Measurements from ENCODE around the gene AGBL2. TPM values are rescaled to one million over a fixed set of nuclear protein-coding genes. Genes with fewer than 3 reads are reported as not detected.
"Not testable (repeated sequence)": the region's sequence is repeated elsewhere in the genome, so short reads cannot be mapped to it uniquely, and the experiment has no call there.

Gene AGBL2
- polyA plus RNA-seq, 1 donor = 10.6 TPM

GRCh38 chr11:47667555-47667954 lies 47.6 kb downstream of the AGBL2 start:
- Histone ChIP-seq H3K4me3 (ENCODE audit: low read length) (no peak overlapping the region), H3K9me3 (ENCODE audit: control insufficient read depth, low read depth, low read length) (no peaks in the 10 kb centered on the region), H3K4me1 (ENCODE audit: control insufficient read depth, insufficient read depth, low read length) (no peaks in the 10 kb centered on the region), H3K36me3 (ENCODE audit: control insufficient read depth, insufficient read depth, low read length) (no peaks in the 10 kb centered on the region), H3K27me3 (ENCODE audit: control insufficient read depth, insufficient read depth, low read length) (no peaks in the 10 kb centered on the region), H3K27ac (ENCODE audit: low read length) (no peak overlapping the region)
- 90% methylated on average over 1 of the region's 2 CpGs for WGBS (ENCODE audit: insufficient coverage, low lambda C conversion rate)
- DNase-seq = no peak

- H3K4me1 ChIP-seq (ENCODE audit: control insufficient read depth, insufficient read depth, low read length) = no peaks in the 10 kb centered on the region
- H3K27ac ChIP-seq (ENCODE audit: low read length) = no peak overlapping the region
- no peaks in the 10 kb centered on the region for H3K36me3 ChIP-seq (ENCODE audit: control insufficient read depth, insufficient read depth, low read length)
- no peak for DNase-seq
- no CpG with 5 or more reads among the region's 4 CpGs for WGBS (ENCODE audit: insufficient coverage, low lambda C conversion rate)
- no peaks in the 10 kb centered on the region for H3K9me3 ChIP-seq (ENCODE audit: control insufficient read depth, low read depth, low read length)
- H3K4me3 ChIP-seq (ENCODE audit: low read length) = no peak overlapping the region
- no peaks in the 10 kb centered on the region for H3K27me3 ChIP-seq (ENCODE audit: control insufficient read depth, insufficient read depth, low read length)
These were observed 48.0 kb downstream of the AGBL2 start for GRCh38 chr11:47667135-47667534.

- H3K4me1 ChIP-seq (ENCODE audit: control insufficient read depth, insufficient read depth, low read length); H3K4me3 ChIP-seq (ENCODE audit: low read length); H3K36me3 ChIP-seq (ENCODE audit: control insufficient read depth, insufficient read depth, low read length); H3K9me3 ChIP-seq (ENCODE audit: control insufficient read depth, low read depth, low read length); H3K27me3 ChIP-seq (ENCODE audit: control insufficient read depth, insufficient read depth, low read length); H3K27ac ChIP-seq (ENCODE audit: low read length); DNase-seq: not testable (repeated sequence)
- WGBS (ENCODE audit: insufficient coverage, low lambda C conversion rate) = 100% methylated on average over 1 of the region's 4 CpGs
These were observed 50.2 kb downstream of the AGBL2 start for GRCh38 chr11:47664936-47665335.

GRCh38 chr11:47661245-47661644 lies 53.9 kb downstream of the AGBL2 start:
- Histone ChIP-seq H3K9me3 (ENCODE audit: control insufficient read depth, low read depth, low read length) (no peaks in the 10 kb centered on the region), H3K4me3 (ENCODE audit: low read length) (no peak overlapping the region), H3K27ac (ENCODE audit: low read length) (no peak overlapping the region), H3K27me3 (ENCODE audit: control insufficient read depth, insufficient read depth, low read length) (no peaks in the 10 kb centered on the region), H3K36me3 (ENCODE audit: control insufficient read depth, insufficient read depth, low read length) (no peaks in the 10 kb centered on the region), H3K4me1 (ENCODE audit: control insufficient read depth, insufficient read depth, low read length) (no peaks in the 10 kb centered on the region)
- no peak for DNase-seq
- WGBS (ENCODE audit: insufficient coverage, low lambda C conversion rate) = no CpG with 5 or more reads among the region's 2 CpGs

DNA sequence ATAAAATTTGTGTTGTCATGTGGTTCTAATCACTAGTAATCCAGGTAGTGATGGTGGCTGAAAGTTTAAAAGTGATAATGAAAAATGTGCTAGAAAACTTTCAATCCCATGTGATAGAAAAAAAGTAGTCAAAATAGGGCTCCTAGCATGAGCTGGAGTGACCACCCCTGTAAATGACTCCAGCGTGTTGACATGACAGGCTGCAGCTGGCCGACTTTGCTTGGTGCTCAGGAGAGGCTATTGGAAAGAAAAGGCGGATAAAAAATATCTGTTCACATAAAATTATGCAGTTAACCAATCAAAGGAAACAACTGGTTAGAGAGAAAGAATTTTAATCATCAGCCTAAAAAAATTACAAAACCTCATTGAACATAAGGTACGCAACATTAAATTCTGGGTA lies 55.9 kb downstream of the AGBL2 start:
- no peak overlapping the region for H3K27ac ChIP-seq (ENCODE audit: low read length)
- no peaks in the 10 kb centered on the region for H3K4me1 ChIP-seq (ENCODE audit: control insufficient read depth, insufficient read depth, low read length)
- DNase-seq = no peak
- no peaks in the 10 kb centered on the region for H3K27me3 ChIP-seq (ENCODE audit: control insufficient read depth, insufficient read depth, low read length)
- WGBS (ENCODE audit: insufficient coverage, low lambda C conversion rate) = 88% methylated on average over 1 of the region's 4 CpGs
- no peaks in the 10 kb centered on the region for H3K36me3 ChIP-seq (ENCODE audit: control insufficient read depth, insufficient read depth, low read length)
- H3K4me3 ChIP-seq (ENCODE audit: low read length) = no peak overlapping the region
- H3K9me3 ChIP-seq (ENCODE audit: control insufficient read depth, low read depth, low read length) = no peaks in the 10 kb centered on the region

DNA sequence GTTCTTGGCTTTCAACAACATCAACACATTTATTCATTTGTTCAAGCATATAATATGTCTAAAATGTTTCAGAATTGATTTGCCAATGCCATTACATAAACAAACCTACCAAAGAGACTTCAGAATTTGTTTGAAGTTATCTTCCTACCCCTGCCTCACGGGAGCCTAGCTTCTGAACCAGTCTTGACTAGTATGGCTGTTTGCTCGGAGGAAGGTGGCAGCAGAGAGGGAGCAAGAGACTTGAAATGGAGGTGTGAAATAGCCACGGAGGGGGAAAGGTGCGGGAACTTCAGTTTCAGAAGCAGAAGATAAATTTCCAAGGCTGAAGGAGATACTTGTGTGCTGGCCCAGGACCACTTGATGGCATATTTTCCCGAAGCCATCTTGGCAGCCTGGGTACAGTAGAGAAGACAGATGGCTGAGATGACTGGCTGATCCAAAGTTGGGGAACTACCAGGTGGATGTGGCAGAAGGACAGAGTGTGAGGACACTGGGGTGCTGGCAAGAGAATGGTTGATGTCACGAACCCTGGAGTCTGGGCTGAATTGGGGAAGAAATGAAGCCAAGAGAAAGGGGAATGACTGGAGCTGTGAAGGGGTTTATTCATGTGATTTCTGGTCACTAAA lies 58.8 kb downstream of the AGBL2 start:
- Histone ChIP-seq H3K27me3 (ENCODE audit: control insufficient read depth, insufficient read depth, low read length) (no peaks in the 10 kb centered on the region), H3K4me3 (ENCODE audit: low read length) (no peak overlapping the region), H3K9me3 (ENCODE audit: control insufficient read depth, low read depth, low read length) (peaks cover 5% of the 10 kb centered on the region), H3K27ac (ENCODE audit: low read length) (no peak overlapping the region), H3K4me1 (ENCODE audit: control insufficient read depth, insufficient read depth, low read length) (no peaks in the 10 kb centered on the region), H3K36me3 (ENCODE audit: control insufficient read depth, insufficient read depth, low read length) (no peaks in the 10 kb centered on the region)
- DNase-seq = no peak
- 100% methylated on average over 1 of the region's 6 CpGs for WGBS (ENCODE audit: insufficient coverage, low lambda C conversion rate)

DNA sequence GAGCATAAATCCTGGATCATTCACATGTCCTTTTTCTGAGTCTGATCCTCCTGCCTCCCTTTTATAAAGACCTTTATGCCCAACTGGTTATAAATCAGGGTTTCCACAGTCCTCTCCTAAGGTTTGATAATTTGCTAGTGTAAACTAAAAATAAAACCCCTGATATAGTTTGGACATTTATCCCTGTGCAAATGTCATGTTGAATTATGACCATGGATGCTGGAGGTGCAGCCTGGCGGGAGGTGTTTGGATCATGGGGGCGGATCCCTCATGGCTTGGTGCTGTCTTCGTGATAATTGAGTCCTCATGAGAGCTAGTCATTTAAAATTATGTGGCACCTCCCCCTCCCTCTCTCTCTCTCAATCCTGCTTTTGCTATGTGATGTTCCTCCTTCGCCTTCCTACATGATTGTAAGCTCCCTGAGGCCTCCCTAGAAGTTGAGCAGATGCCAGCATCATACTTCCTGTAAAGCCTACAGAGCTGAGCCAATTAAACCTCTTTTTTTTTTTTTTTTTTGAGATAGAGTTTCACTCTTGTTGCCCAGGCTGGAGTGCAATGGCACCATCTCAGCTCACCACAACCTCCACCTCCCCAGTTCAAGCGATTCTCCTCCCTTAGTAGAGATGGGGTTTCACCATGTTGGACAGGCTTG lies 63.2 kb downstream of the AGBL2 start:
- Histone ChIP-seq H3K9me3 (ENCODE audit: control insufficient read depth, low read depth, low read length) (peaks cover 5% of the 10 kb centered on the region), H3K27ac (ENCODE audit: low read length) (no peak overlapping the region), H3K36me3 (ENCODE audit: control insufficient read depth, insufficient read depth, low read length) (no peaks in the 10 kb centered on the region), H3K4me1 (ENCODE audit: control insufficient read depth, insufficient read depth, low read length) (no peaks in the 10 kb centered on the region), H3K27me3 (ENCODE audit: control insufficient read depth, insufficient read depth, low read length) (no peaks in the 10 kb centered on the region), H3K4me3 (ENCODE audit: low read length) (no peak overlapping the region)
- DNase-seq = no peak
- WGBS (ENCODE audit: insufficient coverage, low lambda C conversion rate) = no CpG with 5 or more reads among the region's 5 CpGs

DNA sequence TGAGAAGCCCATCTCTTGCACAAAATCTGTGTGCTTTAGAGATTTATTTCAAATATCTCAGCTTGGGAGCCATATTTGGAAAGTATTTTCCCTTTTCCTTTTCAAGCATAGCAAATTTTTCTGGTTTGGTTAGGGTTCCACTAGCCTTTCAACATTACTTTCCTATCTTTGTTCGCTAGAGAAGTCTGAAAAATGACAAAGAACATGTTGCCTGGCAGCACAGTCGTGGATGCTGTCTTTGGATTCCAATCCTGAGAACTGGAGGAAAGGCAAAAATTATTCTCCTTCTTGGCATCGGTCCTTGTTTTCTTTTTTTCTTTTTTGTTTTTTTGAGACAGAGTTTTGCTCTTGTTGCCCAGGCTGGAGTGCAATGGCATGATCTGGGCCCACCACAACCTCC lies 65.9 kb downstream of the AGBL2 start:
- DNase-seq = no peak
- WGBS (ENCODE audit: insufficient coverage, low lambda C conversion rate) = 86% methylated on average over 1 of the region's 3 CpGs
- no peaks in the 10 kb centered on the region for H3K36me3 ChIP-seq (ENCODE audit: control insufficient read depth, insufficient read depth, low read length)
- no peaks in the 10 kb centered on the region for H3K4me1 ChIP-seq (ENCODE audit: control insufficient read depth, insufficient read depth, low read length)
- no peaks in the 10 kb centered on the region for H3K27me3 ChIP-seq (ENCODE audit: control insufficient read depth, insufficient read depth, low read length)
- no peak overlapping the region for H3K4me3 ChIP-seq (ENCODE audit: low read length)
- no peak overlapping the region for H3K27ac ChIP-seq (ENCODE audit: low read length)
- peaks cover 5% of the 10 kb centered on the region for H3K9me3 ChIP-seq (ENCODE audit: control insufficient read depth, low read depth, low read length)

DNA sequence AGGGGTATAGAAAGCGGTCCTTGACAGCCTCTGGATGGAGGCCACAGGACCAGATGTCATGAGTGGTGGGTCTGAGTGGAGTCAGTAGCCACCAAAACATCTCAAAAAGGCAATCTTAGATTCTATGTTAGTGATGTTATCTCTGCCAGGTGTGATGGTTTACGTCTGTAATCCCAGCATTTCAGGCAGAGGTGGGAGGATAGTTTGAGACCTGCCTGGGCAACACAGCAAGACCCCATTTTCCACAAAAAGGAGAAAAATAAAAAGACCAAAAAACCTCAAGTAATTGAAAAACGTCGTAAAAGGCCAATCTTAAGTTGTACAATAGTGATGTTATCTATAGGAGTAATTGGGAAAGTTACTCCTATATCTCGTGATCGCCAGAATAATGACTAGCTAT lies 69.2 kb downstream of the AGBL2 start:
- no peak for DNase-seq
- H3K9me3 ChIP-seq (ENCODE audit: control insufficient read depth, low read depth, low read length) = no peaks in the 10 kb centered on the region
- no CpG with 5 or more reads among the region's 6 CpGs for WGBS (ENCODE audit: insufficient coverage, low lambda C conversion rate)
- H3K4me1 ChIP-seq (ENCODE audit: control insufficient read depth, insufficient read depth, low read length) = peaks cover 3% of the 10 kb centered on the region
- no peaks in the 10 kb centered on the region for H3K36me3 ChIP-seq (ENCODE audit: control insufficient read depth, insufficient read depth, low read length)
- no peak overlapping the region for H3K27ac ChIP-seq (ENCODE audit: low read length)
- no peaks in the 10 kb centered on the region for H3K27me3 ChIP-seq (ENCODE audit: control insufficient read depth, insufficient read depth, low read length)
- H3K4me3 ChIP-seq (ENCODE audit: low read length) = no peak overlapping the region

- H3K4me3 ChIP-seq (ENCODE audit: low read length) = no peak overlapping the region
- H3K36me3 ChIP-seq (ENCODE audit: control insufficient read depth, insufficient read depth, low read length) = no peaks in the 10 kb centered on the region
- WGBS (ENCODE audit: insufficient coverage, low lambda C conversion rate) = no CpG with 5 or more reads among the region's 6 CpGs
- no peak for DNase-seq
- no peaks in the 10 kb centered on the region for H3K9me3 ChIP-seq (ENCODE audit: control insufficient read depth, low read depth, low read length)
- no peaks in the 10 kb centered on the region for H3K27me3 ChIP-seq (ENCODE audit: control insufficient read depth, insufficient read depth, low read length)
- H3K27ac ChIP-seq (ENCODE audit: low read length) = no peak overlapping the region
- H3K4me1 ChIP-seq (ENCODE audit: control insufficient read depth, insufficient read depth, low read length) = peaks cover 6% of the 10 kb centered on the region
These were observed 69.7 kb downstream of the AGBL2 start for GRCh38 chr11:47645500-47645899.
